Hematopoietic multipotent progenitor cell treated with erythropoietin and hydrocortisone succinate and interleukin-3 and kit ligand, for 4 days (in vitro differentiated cells): Measurements from ENCODE around the gene UGT1A6.

Experiments used
- DNase-seq: peaks from one replicate; pipeline ENCODE4 v3.0.0-alpha.2; 2015

UGT1A6 gene

GRCh38 chr2:233803292-233803911, 110.7 kb downstream of the UGT1A6 start:
- DNase-seq: no peak

GRCh38 chr2:233803994-233804393, 111.3 kb downstream of the UGT1A6 start:
- no peak for DNase-seq

- peak; percentile 10 for DNase-seq
Measured at GRCh38 chr2:233807215-233807865, 114.7 kb downstream of the UGT1A6 start.

- no peak for DNase-seq
Measured at GRCh38 chr2:233807966-233808935, 115.6 kb downstream of the UGT1A6 start.

- DNase-seq: no peak
Measured at GRCh38 chr2:233810385-233810784, 117.7 kb downstream of the UGT1A6 start.

GRCh38 chr2:233811087-233811486, 118.4 kb downstream of the UGT1A6 start:
- DNase-seq: no peak

GRCh38 chr2:233811732-233812131, 119.0 kb downstream of the UGT1A6 start:
- DNase-seq: no peak

- DNase-seq: no peak
Measured at GRCh38 chr2:233813236-233814055, 120.8 kb downstream of the UGT1A6 start.

- no peak for DNase-seq
Measured at GRCh38 chr2:233814056-233814835, 121.6 kb downstream of the UGT1A6 start.

- DNase-seq: no peak
Measured at GRCh38 chr2:233815861-233816260, 123.2 kb downstream of the UGT1A6 start.

GRCh38 chr2:233816334-233816733, 123.6 kb downstream of the UGT1A6 start:
- DNase-seq: no peak

GRCh38 chr2:233816771-233817170, 124.1 kb downstream of the UGT1A6 start:
- DNase-seq: no peak

GRCh38 chr2:233817361-233817911, 124.7 kb downstream of the UGT1A6 start:
- no peak for DNase-seq

- no peak for DNase-seq
Measured at GRCh38 chr2:233817995-233818638, 125.4 kb downstream of the UGT1A6 start.

GRCh38 chr2:233818639-233819621, 126.2 kb downstream of the UGT1A6 start:
- DNase-seq: no peak

GRCh38 chr2:233819884-233820773, 127.4 kb downstream of the UGT1A6 start:
- DNase-seq: no peak

GRCh38 chr2:233820774-233821105, 128.1 kb downstream of the UGT1A6 start:
- no peak for DNase-seq

- DNase-seq: no peak
Measured at GRCh38 chr2:233821196-233821595, 128.5 kb downstream of the UGT1A6 start.

- no peak for DNase-seq
Measured at GRCh38 chr2:233821709-233822100, 129.0 kb downstream of the UGT1A6 start.
